BE2C (cell line): ENCODE results near the gene VSIG10.

Experiments used
- DNase-seq: peaks from one replicate; pipeline ENCODE4 v3.0.0-alpha.2; 2020
- H3K27me3 ChIP-seq: fragments of 250-450 bp; sonication (Bioruptor Pico); 2 replicates; pipeline ENCODE4 v1.5.1; 2020; ENCODE audit warnings: mild to moderate bottlenecking
- H3K36me3 ChIP-seq: fragments of 250-450 bp; sonication (Bioruptor Pico); 2 replicates; pipeline ENCODE4 v1.5.1; 2020; ENCODE audit warnings: mild to moderate bottlenecking
- H3K4me1 ChIP-seq: fragments of 250-450 bp; sonication (Bioruptor Pico); 2 replicates; pipeline ENCODE4 v1.5.1; 2020
- H3K4me3 ChIP-seq: 2 replicates; pipeline ENCODE4 v1.5.1; 2011; ENCODE audit warnings: low read depth, low read length
- H3K9me3 ChIP-seq: fragments of 250-450 bp; sonication (Bioruptor Pico); 2 replicates; pipeline ENCODE4 v1.5.1; 2020
- CTCF ChIP-seq: IDR thresholded peaks from 2 replicates; pipeline ENCODE4 v1.5.1; 2012; ENCODE audit warnings: mild to moderate bottlenecking, low read depth, low read length

The VSIG10 gene

GRCh38 chr12:118127867-118128266, 24.1 kb upstream of the VSIG10 start:
- H3K27me3 ChIP-seq = no peaks in the 10 kb centered on the region
- no peak for DNase-seq
- no peak overlapping the region for H3K4me3 ChIP-seq
- H3K36me3 ChIP-seq = no peaks in the 10 kb centered on the region
- no peaks in the 10 kb centered on the region for H3K9me3 ChIP-seq
- H3K4me1 ChIP-seq = no peaks in the 10 kb centered on the region
- no peak for TF ChIP-seq CTCF

GRCh38 chr12:118126119-118126757, 22.4 kb upstream of the VSIG10 start:
- TF ChIP-seq CTCF = no peak
- no peak for DNase-seq
- H3K4me1 ChIP-seq = no peaks in the 10 kb centered on the region
- H3K27me3 ChIP-seq = no peaks in the 10 kb centered on the region
- no peak overlapping the region for H3K4me3 ChIP-seq
- no peaks in the 10 kb centered on the region for H3K9me3 ChIP-seq
- H3K36me3 ChIP-seq = no peaks in the 10 kb centered on the region

- Histone ChIP-seq H3K4me3 (no peak overlapping the region), H3K27me3 (no peaks in the 10 kb centered on the region), H3K9me3 (no peaks in the 10 kb centered on the region), H3K36me3 (no peaks in the 10 kb centered on the region), H3K4me1 (no peaks in the 10 kb centered on the region)
- no peak for DNase-seq
- no peak for TF ChIP-seq CTCF
Observed at GRCh38 chr12:118125743-118126118, 21.9 kb upstream of the VSIG10 start.

- no peak for DNase-seq
- Histone ChIP-seq H3K4me1 (no peaks in the 10 kb centered on the region), H3K4me3 (no peak overlapping the region), H3K36me3 (no peaks in the 10 kb centered on the region), H3K27me3 (no peaks in the 10 kb centered on the region), H3K9me3 (no peaks in the 10 kb centered on the region)
- TF ChIP-seq CTCF = no peak
Observed at GRCh38 chr12:118124333-118124874, 20.6 kb upstream of the VSIG10 start.

- H3K27me3 ChIP-seq = no peaks in the 10 kb centered on the region
- TF ChIP-seq CTCF = no peak
- H3K9me3 ChIP-seq = no peaks in the 10 kb centered on the region
- no peak overlapping the region for H3K4me3 ChIP-seq
- no peaks in the 10 kb centered on the region for H3K4me1 ChIP-seq
- no peak for DNase-seq
- no peaks in the 10 kb centered on the region for H3K36me3 ChIP-seq
Observed at GRCh38 chr12:118122264-118122663, 18.5 kb upstream of the VSIG10 start.

GRCh38 chr12:118120579-118121363, 17.0 kb upstream of the VSIG10 start:
- H3K4me3 ChIP-seq = no peak overlapping the region
- DNase-seq = peak; percentile 74
- TF ChIP-seq CTCF = peak; percentile 58

More at GRCh38 chr12:118120579-118121363, 17.0 kb upstream of the VSIG10 start:
- H3K4me1 ChIP-seq = no peaks in the 10 kb centered on the region
- H3K27me3 ChIP-seq = no peaks in the 10 kb centered on the region
- no peaks in the 10 kb centered on the region for H3K9me3 ChIP-seq
- no peaks in the 10 kb centered on the region for H3K36me3 ChIP-seq
